GM19397 (cell line): ENCODE data around the gene IGDCC3.
"Not testable (repeated sequence)": the region's sequence is repeated elsewhere in the genome, so short reads cannot be mapped to it uniquely, and the experiment has no call there.

ENCODE experiments used
- ATAC-seq: cut with Tn5 transposase; IDR thresholded peaks from one replicate; pipeline ENCODE4 v1.9.1; 2021; ENCODE audit warnings: mild to moderate bottlenecking, moderate library complexity; ENCODE audit not compliant: unreplicated experiment

IGDCC3 gene

DNA sequence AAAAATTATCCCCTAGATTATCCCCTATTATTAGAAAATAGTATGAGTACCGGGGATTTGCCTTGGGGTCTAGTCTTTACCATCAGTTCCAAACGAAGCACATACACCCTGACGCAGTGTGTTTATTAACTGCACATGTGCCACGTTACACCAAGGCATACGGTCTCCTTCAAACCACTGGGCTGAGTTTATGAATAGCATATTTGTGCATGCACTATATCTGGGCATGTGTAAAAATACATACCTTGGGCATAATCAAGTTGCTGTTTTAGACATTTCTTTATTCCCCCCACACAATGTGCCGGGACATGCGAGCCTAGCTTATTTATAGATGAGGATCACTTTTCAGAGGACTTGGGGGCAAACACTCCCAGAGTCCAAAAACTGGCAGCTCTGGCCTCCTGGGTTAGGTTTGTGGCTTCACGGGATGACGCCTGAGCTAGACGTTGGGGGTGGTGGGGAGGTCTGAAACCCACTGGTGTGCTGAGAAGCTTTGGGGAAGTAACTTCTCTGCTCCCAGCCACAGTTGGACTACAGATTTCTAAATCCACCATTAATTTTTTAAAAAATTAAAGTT is 28.7 kb upstream of the IGDCC3 start:
- no peak for ATAC-seq

DNA sequence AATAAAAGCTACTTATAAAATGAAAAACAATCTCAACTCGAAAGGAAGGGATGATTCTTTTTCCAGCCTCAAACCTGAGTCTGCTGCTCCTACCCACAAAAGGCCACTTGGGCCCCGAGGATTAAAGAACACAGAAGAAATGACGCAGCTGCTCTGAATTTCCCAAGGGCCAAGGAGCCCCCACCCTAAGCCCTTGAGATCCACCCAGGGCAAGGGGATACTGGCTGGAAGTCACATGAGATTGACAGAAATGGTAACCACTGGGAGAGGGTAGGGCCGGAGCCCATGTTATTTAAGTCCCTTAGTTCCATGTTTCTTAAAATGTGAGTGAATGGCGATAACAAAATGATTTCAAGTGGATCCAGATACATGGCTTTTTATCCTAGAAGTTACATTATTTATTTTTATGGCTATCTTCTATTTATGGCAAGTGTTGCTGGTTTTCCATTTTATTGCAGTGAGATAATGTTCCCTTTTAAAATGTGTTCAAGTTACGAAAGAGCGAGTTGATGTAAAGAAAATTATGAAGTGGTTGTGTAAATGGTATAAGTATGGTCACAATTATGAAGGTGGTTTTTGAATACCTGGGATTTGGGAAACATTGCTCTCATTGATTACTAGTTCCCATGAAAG is 28.1 kb upstream of the IGDCC3 start:
- ATAC-seq: no peak

DNA sequence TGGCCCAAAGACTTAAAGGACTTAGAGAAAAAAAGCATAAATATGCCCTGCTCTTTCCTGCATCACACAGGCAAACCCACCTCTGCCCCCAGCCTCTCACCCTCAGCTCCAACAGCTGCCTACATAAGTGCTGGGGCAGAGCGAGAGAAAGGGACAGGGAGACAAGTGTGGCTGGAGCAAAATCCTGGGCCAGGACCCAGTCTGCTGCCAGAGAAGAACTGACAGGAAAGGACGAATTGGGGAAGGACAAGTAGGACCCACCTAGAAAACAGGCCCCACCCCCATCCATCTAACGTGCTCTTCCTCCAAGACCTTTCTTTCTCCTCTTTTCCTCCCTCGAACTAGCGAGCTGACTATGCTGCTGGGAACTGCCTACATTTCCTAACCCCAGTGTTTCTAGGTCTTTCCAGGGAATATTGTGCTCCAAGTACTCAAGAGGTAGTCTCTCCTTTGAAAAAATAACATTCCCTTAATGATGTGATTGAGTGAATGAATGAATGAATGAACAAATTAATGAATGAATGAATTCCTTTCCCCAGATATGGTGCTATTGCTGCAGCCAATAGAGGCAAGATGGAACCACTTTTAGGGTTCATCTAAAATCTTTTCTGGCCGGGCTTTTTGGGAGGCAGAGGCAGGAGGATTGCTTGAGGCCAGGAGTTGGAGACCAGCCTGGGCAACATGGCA is 26.5 kb upstream of the IGDCC3 start:
- no peak for ATAC-seq

DNA sequence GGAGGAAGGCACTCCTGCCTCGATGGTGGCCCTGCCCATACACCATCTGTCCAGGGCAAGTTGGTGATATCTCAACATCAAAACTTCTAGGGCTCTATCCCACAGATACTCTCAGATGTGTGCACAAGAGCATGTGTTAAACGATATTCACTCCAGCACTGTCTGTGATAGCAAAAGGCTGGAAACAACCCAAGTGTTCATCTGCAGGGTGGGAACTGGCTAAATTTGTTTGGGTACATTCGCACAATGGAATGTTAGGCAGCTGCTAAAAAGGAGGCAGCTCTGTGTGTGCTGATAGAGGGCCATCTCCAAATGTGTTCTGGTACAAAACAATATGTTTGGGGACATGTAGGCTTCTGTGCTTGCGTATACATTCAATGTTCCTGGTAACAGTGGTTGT is 25.2 kb upstream of the IGDCC3 start:
- no peak for ATAC-seq

DNA sequence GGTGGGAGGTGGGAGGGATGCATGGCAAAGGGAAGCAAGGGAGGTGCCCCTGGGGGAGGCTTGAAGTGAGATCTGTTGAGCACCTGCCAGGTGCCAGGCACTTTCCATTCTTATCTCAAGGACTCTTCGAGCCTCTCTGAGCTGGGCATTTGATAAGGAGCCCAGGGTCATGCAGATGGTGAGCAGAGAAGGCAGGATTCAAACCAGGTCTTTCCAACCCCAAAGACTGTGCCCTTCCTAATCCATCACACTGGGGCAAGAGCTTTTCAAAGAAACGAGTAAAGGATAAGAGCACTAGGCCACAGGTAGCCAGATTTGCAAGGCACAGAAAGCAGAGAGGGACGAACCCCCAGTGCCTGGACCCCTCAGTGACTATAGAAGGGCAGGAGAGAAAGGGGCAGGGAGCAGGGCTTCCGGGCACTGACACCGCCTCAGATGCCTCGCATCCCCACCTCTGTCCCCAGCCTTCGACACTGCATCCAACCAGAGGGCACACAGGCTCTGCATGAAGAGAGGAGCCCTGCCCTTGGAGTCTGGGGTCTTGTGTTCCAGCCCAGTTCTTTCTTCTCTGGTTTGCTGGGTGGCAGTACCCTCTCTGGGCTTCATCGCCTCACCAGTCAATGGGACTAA is 23.9 kb upstream of the IGDCC3 start:
- no peak for ATAC-seq

DNA sequence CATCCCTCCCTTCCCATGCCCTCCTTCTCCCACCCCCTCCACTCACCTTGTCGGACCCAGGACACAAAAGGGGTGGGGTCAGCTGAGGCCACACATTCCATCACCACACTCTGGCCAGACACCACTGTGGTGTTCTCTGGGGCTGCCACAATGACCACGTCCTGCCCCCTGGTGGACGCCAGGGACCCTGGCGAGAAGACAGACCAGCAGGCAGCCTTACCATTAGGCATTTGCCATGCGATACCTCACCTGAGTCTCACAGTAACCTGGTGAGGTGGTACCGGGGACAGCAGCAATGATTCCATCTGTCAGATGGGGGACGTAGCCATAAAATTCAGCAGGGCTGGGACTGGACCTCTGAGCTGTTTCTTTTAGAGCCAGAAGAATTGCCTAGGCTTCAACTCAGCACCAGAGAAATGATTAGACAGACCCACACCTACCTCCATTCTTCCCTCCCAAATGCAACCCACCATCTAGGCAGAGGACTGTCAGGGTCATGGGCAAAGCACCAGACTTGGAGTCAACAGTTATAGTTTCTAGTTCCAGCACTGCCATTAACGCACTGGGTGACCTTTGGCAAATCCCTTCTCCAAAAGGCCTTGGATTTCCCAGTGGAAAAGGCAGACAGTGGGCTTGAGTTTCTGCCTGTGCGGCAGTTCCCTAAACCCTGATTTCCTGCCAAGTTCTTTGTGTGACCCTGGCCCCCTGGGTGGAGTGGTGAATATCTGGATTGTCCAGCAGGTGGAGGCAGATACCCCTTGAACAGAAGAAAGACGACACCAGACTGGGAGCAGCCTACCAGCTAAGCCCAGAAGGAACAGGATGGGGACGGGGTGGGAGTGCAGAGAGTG is 23.2 kb upstream of the IGDCC3 start:
- no peak for ATAC-seq

DNA sequence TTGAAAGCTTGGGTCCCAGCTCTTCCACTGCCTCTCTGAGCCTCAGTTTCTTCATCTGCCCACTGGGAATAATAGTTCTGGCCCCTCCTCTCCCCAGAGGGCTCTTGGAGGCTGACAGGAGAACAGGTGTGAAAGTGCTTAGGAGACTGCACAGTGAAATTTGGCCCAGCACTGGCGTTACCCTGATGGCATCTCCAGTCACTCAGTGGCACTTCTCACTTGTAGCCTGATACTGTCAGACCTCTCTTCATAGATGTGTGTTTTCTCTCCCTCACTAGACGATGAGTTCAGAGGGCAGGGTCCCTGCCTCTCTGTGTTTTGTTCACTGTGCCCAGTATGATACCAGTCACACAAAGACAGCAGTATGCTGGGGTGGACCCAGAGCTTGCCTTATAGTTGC is 22.2 kb upstream of the IGDCC3 start:
- ATAC-seq: no peak

DNA sequence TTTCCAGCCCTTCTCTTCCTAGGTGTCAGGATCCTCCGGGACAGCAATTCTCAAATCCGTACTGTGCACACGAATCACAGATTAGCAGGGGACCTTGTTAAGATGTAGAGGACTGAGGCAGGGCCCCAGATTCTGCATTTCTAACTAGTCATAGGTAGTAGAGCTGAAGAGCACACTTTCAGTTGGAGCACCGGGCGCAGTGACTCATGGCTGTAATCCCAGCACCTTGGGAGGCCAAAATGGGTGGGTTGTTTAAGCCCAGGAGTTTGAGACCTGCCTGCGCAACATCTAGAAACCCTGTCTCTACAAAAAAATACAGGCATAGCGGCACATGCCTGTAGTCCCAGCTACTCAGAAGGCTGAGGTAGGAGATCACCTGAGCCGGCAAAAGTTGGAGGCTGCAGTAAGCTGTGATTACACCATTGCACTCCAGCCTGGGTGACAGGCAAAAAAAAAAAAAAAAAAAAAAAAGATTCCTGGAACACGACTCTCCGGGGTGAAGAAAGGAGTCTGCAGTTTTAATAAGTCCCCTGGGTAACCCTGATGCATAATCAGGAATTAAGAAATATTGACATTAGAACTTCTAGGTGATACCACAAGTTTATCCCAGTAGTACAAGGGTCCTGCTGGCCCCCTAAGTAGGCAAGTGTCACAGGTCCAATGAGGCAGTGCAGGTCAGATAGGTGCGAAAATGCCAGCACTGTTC is 21.4 kb upstream of the IGDCC3 start:
- ATAC-seq: no peak

DNA sequence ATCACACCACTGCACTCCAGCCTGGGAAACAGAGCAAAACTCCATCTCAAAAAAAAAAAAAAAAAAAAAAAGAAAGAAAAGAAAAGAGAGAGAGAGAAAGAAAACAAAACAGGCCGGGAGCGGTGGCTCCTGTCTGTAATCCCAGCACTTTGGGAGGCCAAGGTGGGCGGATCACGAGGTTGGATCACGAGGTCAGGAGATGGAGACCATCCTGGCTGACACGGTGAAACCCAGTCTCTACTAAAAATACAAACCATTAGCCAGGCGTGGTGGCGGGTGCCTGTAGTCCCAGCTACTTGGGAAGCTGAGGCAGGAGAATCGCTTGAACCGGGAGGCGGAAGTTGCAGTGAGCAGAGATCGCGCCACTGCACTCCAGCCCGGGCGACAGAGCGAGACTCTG is 20.7 kb upstream of the IGDCC3 start:
- ATAC-seq: not testable (repeated sequence)

DNA sequence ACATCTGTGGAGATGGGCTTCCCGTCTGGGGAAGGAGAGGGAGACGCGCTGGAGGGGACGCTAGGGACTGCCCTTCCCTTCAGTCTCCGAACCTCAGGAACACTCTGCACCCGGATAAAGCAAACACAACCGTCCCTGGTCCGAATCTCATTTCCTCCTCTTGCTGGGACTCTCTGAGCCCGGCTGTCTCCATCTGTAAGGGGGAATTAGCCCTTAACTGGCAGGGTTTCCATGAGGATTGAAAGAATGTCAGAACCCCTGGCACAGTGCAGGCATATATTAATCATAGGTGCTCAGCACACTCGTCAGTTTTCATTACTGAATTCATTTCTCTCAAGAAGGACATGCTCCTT is 19.1 kb upstream of the IGDCC3 start:
- ATAC-seq: no peak

DNA sequence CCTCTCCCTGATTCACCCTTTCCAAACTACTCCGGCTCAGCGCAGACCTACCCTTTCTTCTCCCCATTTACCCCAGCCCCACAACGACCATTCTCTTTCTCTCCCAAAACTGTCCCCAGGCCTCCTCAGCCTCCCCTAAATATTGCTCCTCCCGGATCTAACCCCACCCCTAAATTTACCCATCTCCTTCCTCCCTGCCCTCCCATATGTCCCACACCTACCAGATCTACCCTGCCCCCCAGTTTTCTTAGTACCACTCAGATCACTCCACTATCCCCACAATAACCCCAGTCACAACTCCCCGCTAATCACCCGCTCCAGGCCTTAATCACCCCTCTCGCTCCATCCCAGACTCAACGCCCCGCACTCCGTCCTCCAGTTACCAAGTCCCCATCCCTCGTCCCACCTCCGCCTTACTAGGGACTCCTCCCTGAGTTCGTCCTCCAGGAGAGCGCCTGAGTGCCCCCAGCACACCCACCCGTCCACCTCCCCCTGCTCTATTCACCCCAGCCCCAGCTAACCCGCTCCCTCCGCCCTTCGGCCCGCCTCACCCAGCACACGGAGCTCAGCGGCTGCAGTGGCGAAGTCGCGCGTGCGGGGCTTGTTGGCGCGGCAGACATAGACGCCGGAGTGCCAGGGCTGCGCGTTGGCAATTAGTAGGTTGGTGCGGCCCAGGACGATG is 18.6 kb upstream of the IGDCC3 start:
- ATAC-seq: no peak

DNA sequence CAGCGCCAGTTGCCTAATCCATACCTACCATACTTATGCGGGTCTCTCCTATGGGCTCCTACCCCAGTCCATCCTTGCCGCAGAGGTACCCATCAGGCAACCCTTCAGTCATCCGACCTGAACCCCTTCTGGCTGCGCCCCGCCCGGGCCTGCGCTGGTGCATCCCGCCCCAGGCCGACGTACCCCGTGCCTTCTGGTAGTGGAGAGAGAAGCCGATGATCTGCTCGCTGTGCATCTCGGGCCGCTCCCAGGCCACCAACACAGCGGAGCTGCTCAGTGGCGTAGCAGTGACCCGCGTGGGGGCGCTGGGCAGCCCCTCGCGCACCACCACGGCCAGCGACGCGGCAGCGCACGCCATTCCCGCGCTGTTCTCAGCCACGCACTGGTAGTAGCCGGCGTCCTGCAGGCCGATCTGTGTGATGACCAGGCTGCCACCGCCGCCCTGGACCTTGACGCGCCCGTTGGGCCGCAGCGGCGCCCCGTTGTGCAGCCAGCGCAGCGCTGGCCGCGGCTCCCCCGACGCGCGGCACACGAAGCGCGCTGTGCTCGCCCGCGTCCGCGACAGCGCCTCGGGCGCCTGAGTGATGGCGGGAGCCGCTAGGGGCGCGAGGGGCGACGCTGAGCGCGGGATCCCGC is 17.9 kb upstream of the IGDCC3 start:
- ATAC-seq: no peak

DNA sequence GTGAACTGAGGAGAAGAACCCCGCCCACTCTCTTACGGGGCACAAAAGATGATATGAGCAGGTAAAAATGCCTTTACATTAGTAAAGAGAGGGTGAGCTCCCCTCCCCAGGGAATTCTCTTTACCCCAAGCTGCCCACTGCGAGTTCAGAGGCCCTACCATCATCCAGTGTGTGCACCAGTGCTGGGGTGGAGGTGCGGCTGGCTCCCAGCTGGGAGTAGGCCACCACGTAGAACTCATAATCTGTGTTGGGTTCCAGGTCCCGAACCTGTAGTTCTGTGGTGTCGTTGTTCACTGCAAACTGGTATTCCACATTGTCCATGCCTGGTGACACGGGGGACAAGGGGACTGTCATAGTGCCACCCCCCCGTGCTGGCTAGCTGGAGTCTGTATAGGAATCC is 17.1 kb upstream of the IGDCC3 start:
- no peak for ATAC-seq

DNA sequence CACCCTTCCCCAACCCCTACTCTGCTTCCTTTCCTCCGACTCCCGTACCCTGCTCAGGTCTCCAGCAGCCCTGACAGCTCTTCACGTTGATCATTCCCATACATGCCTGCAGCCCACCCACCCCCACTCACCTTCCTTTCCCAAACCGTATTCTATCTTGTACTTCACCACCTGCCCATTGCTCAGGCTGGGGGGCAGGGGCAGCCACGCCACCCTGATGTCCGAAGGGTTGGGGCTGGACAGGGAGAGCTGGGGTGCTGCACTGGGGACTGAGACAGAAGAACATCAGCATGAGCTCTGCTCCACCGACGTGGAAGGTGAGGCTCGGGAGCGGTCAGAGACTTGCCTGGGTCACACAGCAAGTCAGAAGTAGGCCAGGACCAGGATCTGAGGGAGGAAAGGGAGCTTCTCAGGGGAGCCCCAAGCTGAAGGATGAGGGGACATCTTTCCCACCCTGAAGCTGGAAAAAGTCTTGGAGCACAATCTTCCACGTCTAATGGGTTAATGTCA is 16.5 kb upstream of the IGDCC3 start:
- no peak for ATAC-seq

DNA sequence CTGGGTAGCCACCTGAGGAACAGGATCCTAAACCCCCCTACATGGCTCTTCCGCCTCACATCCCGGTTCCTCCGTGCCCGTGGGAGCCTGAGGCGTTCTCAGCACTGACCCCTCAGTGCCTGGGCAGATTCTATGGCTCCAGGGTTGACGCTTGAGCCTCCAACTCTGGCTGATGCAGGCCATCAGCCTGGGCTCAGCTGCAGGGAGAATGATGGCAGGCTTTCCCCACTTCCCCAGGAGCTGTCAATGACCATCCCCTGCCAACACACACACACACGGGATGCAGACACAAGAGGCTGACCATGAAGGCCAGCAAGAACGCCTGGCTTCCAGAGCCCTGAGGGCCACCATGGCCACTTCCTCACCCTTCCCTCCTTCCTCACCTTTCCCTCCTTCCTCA is 15.8 kb upstream of the IGDCC3 start:
- ATAC-seq: no peak

DNA sequence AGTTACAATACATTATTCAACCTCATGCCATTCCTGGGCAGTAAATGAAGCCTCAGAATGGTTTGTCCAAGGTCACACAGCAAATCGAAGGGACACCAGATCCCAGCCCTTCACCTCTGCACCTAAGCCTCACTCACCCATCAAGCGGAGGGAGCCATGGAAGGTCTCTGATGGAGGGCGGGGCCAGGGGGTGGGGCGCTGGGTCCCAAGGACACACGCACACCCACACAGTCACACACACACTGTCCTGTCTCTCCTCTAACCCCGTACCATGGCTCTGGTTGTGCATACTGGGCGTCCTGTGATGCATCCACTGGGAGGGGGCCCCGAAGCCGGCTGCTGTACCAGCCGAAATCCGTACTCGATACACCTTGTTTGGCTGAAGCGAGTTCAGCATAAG is 15.3 kb upstream of the IGDCC3 start:
- no peak for ATAC-seq

DNA sequence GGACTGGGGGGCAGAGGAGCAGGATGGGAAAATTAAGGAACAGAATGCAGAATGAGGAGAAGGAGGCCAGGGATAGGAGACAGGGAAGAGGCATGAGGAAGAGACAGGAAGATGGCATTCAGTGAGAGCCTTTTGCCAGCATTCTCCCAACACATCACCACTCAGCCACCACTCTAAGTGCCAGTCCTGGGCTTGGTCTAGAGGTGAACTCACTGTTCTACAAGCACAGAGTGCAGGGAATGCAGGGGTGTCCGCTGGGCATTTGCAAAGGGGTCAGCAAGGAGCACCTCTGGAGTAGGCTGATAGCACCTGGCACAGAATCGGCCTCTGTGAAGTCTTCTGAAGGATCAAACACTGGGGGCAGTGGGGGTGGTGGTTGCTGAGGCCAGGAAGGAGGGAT is 14.6 kb upstream of the IGDCC3 start:
- no peak for ATAC-seq

DNA sequence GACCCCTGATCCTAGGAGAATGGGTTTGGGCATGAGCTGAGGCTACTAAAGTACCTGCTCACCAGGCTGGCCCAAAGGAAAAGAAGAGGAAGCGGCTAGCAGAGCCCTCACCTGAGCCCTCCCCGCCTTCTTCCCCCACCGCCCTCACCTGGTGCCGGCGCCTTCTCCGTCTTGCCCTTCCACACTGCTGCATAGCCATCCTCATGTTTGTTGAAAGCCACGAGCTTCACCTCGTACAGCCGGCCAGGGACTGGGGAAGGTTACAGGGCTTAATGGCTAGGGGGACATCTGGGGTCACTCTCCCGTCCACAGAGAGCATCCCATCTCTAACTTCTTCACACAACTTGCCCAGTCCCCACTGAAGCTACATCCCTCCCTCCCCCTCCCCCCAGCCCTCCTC is 13.9 kb upstream of the IGDCC3 start:
- ATAC-seq: no peak

DNA sequence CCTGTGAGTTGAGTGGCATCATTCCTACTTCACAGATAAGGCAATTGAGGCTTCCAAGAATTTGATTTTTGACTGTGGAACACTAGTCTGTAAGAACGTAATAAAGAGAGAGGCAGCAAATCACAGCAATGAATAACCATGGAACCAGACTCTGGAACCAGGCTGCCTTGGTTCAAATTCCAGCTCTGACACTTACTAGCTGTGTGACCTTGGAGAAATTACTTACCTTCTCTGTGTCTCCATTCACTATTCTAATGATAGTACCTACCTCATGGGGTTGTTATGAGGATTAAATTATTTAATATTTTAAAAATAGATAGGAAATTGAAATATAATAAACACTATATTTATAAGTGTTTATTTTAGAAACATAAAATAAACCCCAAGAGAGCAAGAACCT is 12.6 kb upstream of the IGDCC3 start:
- no peak for ATAC-seq

DNA sequence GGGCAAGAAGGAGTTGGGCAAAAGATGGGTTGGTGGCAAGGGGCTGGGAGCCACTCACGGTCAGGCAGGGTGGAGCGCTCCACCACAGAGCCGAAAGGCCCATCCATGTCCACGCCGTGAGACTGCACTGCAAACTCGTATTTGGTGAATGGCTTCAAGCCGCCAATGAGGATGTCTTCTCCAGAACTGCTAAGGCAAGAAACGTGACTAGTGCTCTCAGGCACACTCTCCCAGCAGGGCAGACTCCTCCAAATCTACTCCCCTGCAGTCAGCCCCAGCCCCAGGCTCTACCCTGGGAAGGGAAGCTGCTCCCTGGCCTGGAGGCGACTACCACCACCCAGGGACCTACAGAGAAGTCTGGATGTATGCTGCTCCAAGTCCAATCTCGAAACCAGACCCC is 11.4 kb upstream of the IGDCC3 start:
- no peak for ATAC-seq
